Colonic mucosa (tissue), 4 donors: Measurements from ENCODE around the gene SHLD3. TPM values are rescaled to one million over a fixed set of nuclear protein-coding genes. Genes with fewer than 3 reads are reported as not detected.
"Not testable (repeated sequence)": the region's sequence is repeated elsewhere in the genome, so short reads cannot be mapped to it uniquely, and the experiment has no call there.

Experiments used
- DNase-seq: peaks from one replicate; pipeline ENCODE4 v3.0.0-alpha.2; 2020
- H3K27ac ChIP-seq: fragments of 200-600 bp; one replicate; pipeline ENCODE4 v1.8.0; 2021
- H3K27me3 ChIP-seq: fragments of 200-600 bp; one replicate; pipeline ENCODE4 v1.8.0; 2021
- H3K36me3 ChIP-seq: fragments of 200-600 bp; one replicate; pipeline ENCODE4 v1.8.0; 2021
- H3K4me1 ChIP-seq: fragments of 200-600 bp; one replicate; pipeline ENCODE4 v1.8.0; 2021; ENCODE audit warnings: mild to moderate bottlenecking
- H3K4me3 ChIP-seq: fragments of 200-600 bp; one replicate; pipeline ENCODE4 v1.8.0; 2021
- H3K9ac ChIP-seq, 2 donors: one replicate each; pipeline ENCODE4 v1.7.0; 2013; ENCODE audit warnings: control low read depth in 2 of 2, low read depth in 2 of 2, low read length in 2 of 2
- H3K9me3 ChIP-seq: fragments of 200-600 bp; one replicate; pipeline ENCODE4 v1.8.0; 2021
- CTCF ChIP-seq: fragments of 200-600 bp; IDR thresholded peaks from one replicate; pipeline ENCODE4 v1.8.0; 2022; ENCODE audit warnings: antibody characterized with exemption, mild to moderate bottlenecking
- intact Hi-C: fragments of 100-400 bp; cut with DNase I; formaldehyde crosslinking; loops from one replicate; pipeline ENCODE4 v1.14.1; 2022
- total RNA-seq, 2 donors: library from RNA; stranded (reverse); fragmentation: NEBNext Ultra II Directional in 1 of 2; extraction: Animal tissue kit (Norgen Biotek cat#: 25700) in 1 of 2; gene quantifications; one replicate each; pipeline ENCODE4 v1.2.1, GENCODE V29; 2021
- donor health status: healthy.
- donor health status: DM: no; HTN: no; CAD: no.
- donor health status: DM: no; HTN: no; CAD: no.

SHLD3 gene
- total RNA-seq, 2 donors from 2014 or later = 3.1 to 3.9 TPM

DNA sequence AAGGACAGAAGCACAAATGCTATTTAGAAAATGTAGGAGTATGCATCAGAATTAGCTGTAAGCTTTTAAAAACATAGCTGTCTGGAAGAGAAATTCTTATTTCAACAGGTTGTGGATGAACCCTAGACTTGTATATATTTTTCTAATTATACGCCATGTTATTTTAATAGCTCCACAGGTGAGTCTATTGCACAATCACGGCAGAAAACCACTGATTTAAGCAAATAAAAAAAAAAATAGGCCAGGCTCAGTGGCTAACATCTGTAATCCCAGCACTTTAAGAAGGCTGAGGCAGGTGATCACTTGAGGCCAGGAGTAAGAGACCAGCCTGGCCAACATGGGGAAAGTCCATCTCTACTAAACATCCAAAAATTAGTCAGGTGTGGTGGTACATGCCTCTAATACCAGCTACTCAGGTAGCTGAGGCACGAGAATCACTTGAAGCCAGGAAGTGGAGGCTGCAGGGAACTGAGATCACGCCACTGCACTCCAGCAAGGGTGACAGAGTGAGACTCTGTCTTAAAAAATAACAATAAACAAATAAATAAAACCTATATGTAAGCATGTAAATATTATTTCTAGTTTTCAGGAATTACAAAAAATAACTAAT is 12.4 kb upstream of the SHLD3 start:
- intact Hi-C loops = no loop called here
- H3K36me3 ChIP-seq = peaks cover 4% of the 10 kb centered on the region
- no peak for DNase-seq
- no peak overlapping the region for H3K27ac ChIP-seq
- no peaks in the 10 kb centered on the region for H3K27me3 ChIP-seq
- no peaks in the 10 kb centered on the region for H3K4me1 ChIP-seq
- no peak for TF ChIP-seq CTCF
- H3K9me3 ChIP-seq = no peaks in the 10 kb centered on the region
- no peak overlapping the region for H3K9ac ChIP-seq
- H3K4me3 ChIP-seq = no peak overlapping the region

DNA sequence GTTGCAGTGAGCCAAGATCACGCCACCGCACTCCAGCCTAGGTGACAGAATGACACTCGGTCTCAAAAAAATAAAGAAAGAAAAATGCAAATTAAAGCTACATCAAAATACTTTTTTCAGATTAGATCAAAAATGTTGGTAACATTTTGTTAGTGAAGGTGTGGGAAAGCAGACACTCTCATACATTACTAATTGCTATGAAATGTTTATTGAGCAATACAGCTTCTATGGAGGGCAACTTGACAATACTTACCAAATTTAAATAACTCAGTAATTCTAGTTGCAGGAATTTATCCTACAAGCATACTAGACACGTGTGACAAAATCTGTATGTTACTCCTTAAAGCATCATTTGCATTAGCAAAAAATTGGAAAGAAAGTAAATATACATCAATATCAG is 4.8 kb upstream of the SHLD3 start:
- Histone ChIP-seq H3K9me3 (no peaks in the 10 kb centered on the region), H3K27me3 (no peaks in the 10 kb centered on the region), H3K9ac (no peak overlapping the region), H3K27ac (no peak overlapping the region), H3K36me3 (no peaks in the 10 kb centered on the region), H3K4me1 (peaks cover 10% of the 10 kb centered on the region), H3K4me3 (no peak overlapping the region)
- no peak for TF ChIP-seq CTCF
- intact Hi-C loops = loop anchor here (10.0 kb wide), 1 partner anchor 55 kb away; the partner anchor contains the start of genes CENPK and PPWD1
- no peak for DNase-seq

DNA sequence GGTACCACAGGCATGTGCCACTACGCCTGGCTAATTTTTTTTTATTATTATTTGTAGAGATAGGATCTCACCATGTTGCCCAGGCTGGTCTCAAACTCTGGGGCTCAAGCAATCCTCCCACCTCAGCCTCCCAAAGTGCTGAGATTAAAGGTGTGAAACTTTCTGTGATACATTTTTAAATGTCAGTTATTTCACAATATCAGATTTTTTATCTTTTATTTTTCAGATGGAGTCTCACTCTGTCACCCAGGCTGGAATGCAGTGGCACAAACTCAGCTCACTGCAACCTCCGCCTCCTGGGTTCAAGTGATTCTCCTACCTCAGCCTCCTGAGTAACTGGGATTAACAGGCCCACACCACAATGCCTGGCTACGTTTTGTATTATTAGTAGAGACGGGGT is 2.9 kb upstream of the SHLD3 start:
- H3K4me1 ChIP-seq = peaks cover 18% of the 10 kb centered on the region

DNA sequence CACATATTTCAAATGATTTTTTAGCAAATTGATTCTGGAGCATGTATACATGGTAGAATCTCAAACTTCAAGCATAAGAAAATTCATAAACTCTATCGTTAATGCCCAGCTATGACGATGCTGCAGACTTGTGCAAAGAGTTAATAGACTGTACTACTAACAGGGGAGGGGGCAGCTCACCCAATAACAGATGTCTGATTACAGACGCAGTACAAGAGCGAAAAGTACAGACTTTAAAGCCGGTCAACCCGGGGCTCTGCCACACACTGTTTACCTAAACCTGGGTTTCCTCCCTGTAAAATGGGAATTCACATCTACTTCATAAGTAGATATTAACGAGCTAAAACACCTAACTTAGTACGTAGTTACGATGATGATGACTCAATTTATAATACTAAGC is 1.3 kb upstream of the SHLD3 start:
- peak; percentile 18 for DNase-seq
- H3K4me1 ChIP-seq = peaks cover 18% of the 10 kb centered on the region
- intact Hi-C loops = loop anchor here (10.0 kb wide), 1 partner anchor 59 kb away; the partner anchor contains the start of genes CENPK and PPWD1
- peak overlapping the region; percentile 81 for H3K27ac ChIP-seq
- peak overlapping the region; percentile 84 to 86 for H3K9ac ChIP-seq
- peak overlapping the region; percentile 75 for H3K4me3 ChIP-seq
- TF ChIP-seq CTCF = no peak
- H3K9me3 ChIP-seq = no peaks in the 10 kb centered on the region
- H3K27me3 ChIP-seq = no peaks in the 10 kb centered on the region
- no peaks in the 10 kb centered on the region for H3K36me3 ChIP-seq

More for the DNA sequence above, 2.9 kb upstream of the SHLD3 start:
- not testable (repeated sequence) for H3K27ac ChIP-seq, DNase-seq, H3K36me3 ChIP-seq, H3K9me3 ChIP-seq, H3K27me3 ChIP-seq, H3K9ac ChIP-seq, H3K4me3 ChIP-seq
- intact Hi-C loops = loop anchor here (10.0 kb wide), 1 partner anchor 57 kb away; the partner anchor contains the start of genes CENPK and PPWD1

DNA sequence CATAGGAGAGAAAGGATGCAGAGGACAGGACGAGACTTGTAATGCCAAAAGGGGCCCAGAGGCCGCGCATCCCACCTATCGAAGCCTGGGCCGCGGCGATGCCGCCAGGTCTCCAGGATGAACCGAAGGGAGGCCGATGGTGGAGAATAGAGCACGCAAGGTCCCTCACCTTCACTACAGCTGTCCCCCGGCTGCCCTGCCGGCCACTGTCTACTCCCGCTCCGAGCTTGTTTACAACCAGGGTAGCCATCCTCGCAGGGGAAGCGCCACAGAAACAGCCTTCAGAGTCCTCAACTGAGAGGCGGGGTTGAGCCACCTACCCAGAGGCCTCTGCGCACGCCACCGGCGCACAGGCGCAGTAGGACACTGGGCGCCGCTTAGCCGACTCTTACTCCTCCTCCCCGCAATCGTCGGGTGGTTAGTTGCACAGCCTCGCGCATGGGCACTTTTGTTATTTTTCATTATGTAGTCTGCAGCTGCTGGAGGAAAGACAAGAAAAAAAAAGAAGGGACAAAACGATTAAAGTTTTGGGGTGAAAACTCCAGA is 729 bp upstream of the SHLD3 start, which contains the start of gene TRIM23:
Gene TRIM23 (minus strand): TSS at position 309 of the 546 bp plus-strand sequence. CDS start 59 bp downstream, at position 250.
- Histone ChIP-seq H3K9me3 (no peaks in the 10 kb centered on the region), H3K36me3 (no peaks in the 10 kb centered on the region), H3K9ac (peak within 1 kb of the TSS; percentile 84 to 86), H3K27me3 (no peaks in the 10 kb centered on the region), H3K4me1 (peaks cover 18% of the 10 kb centered on the region), H3K4me3 (peak within 1 kb of the TSS; percentile 75), H3K27ac (peak within 1 kb of the TSS; percentile 81)
- intact Hi-C loops = loop anchor here (10.0 kb wide), 1 partner anchor 59 kb away; the partner anchor contains the start of genes CENPK and PPWD1
- TF ChIP-seq CTCF = no peak
- peak; percentile 93 for DNase-seq

DNA sequence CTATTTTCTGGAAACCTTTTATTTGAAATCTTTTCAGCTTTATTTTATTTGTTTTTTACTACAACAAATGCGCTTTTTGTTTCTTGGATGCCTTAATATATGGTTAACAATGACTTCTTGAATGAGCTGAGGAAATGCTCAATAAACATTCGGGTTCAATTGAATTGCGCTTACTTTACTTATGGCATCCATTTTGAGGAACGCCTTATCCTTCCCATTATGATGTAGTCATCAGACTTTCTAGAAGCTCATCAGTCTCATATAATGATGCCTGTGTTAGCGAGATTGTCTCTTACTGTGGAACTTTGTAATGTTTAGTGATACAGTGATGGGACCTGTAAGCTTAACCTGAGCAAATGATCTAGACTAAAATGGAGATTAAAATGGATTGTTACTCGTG is 916 bp downstream of the SHLD3 start:
- intact Hi-C loops = loop anchor here (10.0 kb wide), 1 partner anchor 61 kb away; the partner anchor contains the start of genes CENPK and PPWD1
- Histone ChIP-seq H3K36me3 (no peaks in the 10 kb centered on the region), H3K9ac (no peak overlapping the region), H3K9me3 (no peaks in the 10 kb centered on the region), H3K4me1 (peaks cover 18% of the 10 kb centered on the region), H3K27me3 (no peaks in the 10 kb centered on the region), H3K4me3 (peak overlapping the region; percentile 75), H3K27ac (no peak overlapping the region)
- DNase-seq = no peak
- no peak for TF ChIP-seq CTCF
